Common myeloid progenitor, CD34-positive (primary cell): ENCODE data around the gene METTL24.

ENCODE experiments used
- CTCF ChIA-PET: fragments of 350-600 bp; sonication (Branson Sonifier 250); formaldehyde crosslinking; loops from one replicate; lab custom pipeline; 2021; ENCODE audit warnings: antibody characterized with exemption; lab: Charles Lee
- POLR2A ChIA-PET: fragments of 350-600 bp; sonication (Branson Sonifier 250); formaldehyde crosslinking; loops from one replicate; lab custom pipeline; 2021; ENCODE audit warnings: antibody characterized with exemption; lab: Charles Lee
- DNase-seq, 3 donors: peaks; one replicate each; pipeline versions ENCODE4 v3.0.0 to v3.0.0-alpha.2; 2013
- H3K27ac ChIP-seq, 2 experiments: 1 replicate in 1 of 2; 2 replicates in 1 of 2; pipeline ENCODE4 v1.7.0; 2013; ENCODE audit warnings: inconsistent platforms in 2 of 2, low read length in 2 of 2, mild to moderate bottlenecking in 2 of 2, low read depth in 1 of 2, moderate library complexity in 1 of 2; ENCODE audit not compliant: severe bottlenecking in 2 of 2, insufficient read depth in 1 of 2, poor library complexity in 1 of 2
- H3K27me3 ChIP-seq, 5 experiments: replicated peaks in 2 of 5; 1 replicate in 3 of 5; 2 replicates in 2 of 5; pipeline versions ENCODE4 v1.6.1 to v1.7.0; 2013; ENCODE audit warnings: low read length in 4 of 5, mild to moderate bottlenecking in 2 of 5, moderate library complexity in 2 of 5, inconsistent platforms in 1 of 5; ENCODE audit not compliant: insufficient read depth in 5 of 5, control insufficient read depth in 4 of 5
- H3K36me3 ChIP-seq, 4 experiments: 1 replicate in 2 of 4; 2 replicates in 2 of 4; pipeline versions ENCODE4 v1.6.1 to v1.7.0; 2013; ENCODE audit warnings: low read length in 3 of 4, control low read depth in 1 of 4, mild to moderate bottlenecking in 1 of 4; ENCODE audit not compliant: control insufficient read depth in 4 of 4, insufficient read depth in 4 of 4
- H3K4me1 ChIP-seq, 4 experiments: 1 replicate in 3 of 4; 2 replicates in 1 of 4; pipeline versions ENCODE4 v1.6.1 to v1.7.1; 2013; ENCODE audit warnings: low read length in 3 of 4, mild to moderate bottlenecking in 3 of 4, control low read depth in 1 of 4, inconsistent platforms in 1 of 4, moderate library complexity in 1 of 4; ENCODE audit not compliant: control insufficient read depth in 4 of 4, insufficient read depth in 4 of 4; ENCODE audit errors: control extremely low read depth in 1 of 4
- H3K4me3 ChIP-seq, 7 experiments: 1 replicate in 4 of 7; 2 replicates in 3 of 7; pipeline versions ENCODE4 v1.5.1 to v1.7.0; 2013; ENCODE audit warnings: mild to moderate bottlenecking in 7 of 7, low read length in 6 of 7, moderate library complexity in 6 of 7, inconsistent platforms in 2 of 7, low read depth in 2 of 7, control low read depth in 1 of 7; ENCODE audit not compliant: insufficient read depth in 4 of 7, control insufficient read depth in 1 of 7; ENCODE audit errors: extremely low read depth in 1 of 7
- H3K9me3 ChIP-seq, 5 experiments: 1 replicate in 4 of 5; 2 replicates in 1 of 5; pipeline versions ENCODE4 v1.6.1 to v1.7.1; 2013; ENCODE audit warnings: low read length in 4 of 5, mild to moderate bottlenecking in 2 of 5, inconsistent platforms in 1 of 5, low read depth in 1 of 5, moderate library complexity in 1 of 5; ENCODE audit not compliant: control insufficient read depth in 4 of 5, insufficient read depth in 2 of 5; ENCODE audit errors: control extremely low read depth in 1 of 5
- WGBS: methylation state at CpG from one replicate; pipeline ENCODE4 v1.1.5; 2013; ENCODE audit not compliant: insufficient coverage; 5-methylcytosine and 5-hydroxymethylcytosine counted together

The METTL24 gene

DNA sequence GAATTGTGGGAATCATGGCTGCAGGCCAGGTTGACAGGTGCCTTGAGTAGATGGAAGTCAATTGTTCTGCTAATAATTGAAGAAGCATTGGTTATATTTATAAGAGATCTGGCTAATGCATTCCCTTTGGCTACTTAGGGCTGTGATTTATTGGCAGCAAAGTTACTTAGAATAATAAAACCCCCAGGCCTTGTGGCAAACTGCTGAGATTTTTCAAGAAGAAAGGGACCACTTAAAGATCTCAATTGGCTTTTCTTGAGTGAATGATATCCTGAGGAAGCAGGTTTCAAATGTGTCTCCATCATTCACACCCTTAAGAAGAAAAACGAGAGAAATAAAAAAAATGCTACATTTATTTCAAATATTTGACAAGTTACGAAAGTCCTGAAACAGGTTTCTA, 29.8 kb upstream of the METTL24 start:
- Histone ChIP-seq H3K4me3 (no peak overlapping the region), H3K9me3 (no peaks in the 10 kb centered on the region), H3K27ac (no peak overlapping the region), H3K36me3 (peaks cover 0 to 2% (median 0%) of the 10 kb centered on the region in 4 experiments), H3K27me3 (no peaks in the 10 kb centered on the region), H3K4me1 (peaks cover 14 to 17% (median 15%) of the 10 kb centered on the region in 4 experiments)
- DNase-seq: no peak
- WGBS: no CpG with 5 or more reads among the region's 2 CpGs
- CTCF ChIA-PET: interaction anchor here (1.6 to 2.7 kb wide), 2 partner anchors 210 to 348 kb away, joined by 5 to 7 read pairs; no protein-coding TSS in a partner anchor
- POLR2A ChIA-PET: interaction anchor here (0.6 kb wide), 1 partner anchor 425 kb away, joined by 3 read pairs; no protein-coding TSS in a partner anchor

DNA sequence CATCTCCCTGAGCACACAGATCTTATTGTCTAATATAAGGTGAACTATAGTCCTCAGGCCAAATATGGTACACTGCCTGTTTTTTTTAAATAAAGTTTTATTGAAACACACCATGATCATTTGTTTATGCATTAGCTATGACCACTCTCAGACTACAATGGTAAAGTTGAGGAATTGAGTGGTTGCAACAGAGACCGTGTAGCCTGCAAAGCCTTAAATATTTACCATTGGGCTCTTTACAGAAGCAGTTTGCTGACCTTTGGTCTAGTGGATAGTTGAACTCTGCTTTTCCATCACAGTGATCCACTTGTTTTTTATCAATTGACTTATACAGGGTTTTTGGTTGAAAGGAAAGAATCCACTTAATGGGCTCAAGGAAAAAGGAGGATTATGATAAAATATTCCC, 27.3 kb upstream of the METTL24 start:
- Histone ChIP-seq H3K27me3 (no peaks in the 10 kb centered on the region), H3K27ac (no peak overlapping the region), H3K36me3 (no peaks in the 10 kb centered on the region), H3K4me3 (no peak overlapping the region), H3K9me3 (no peaks in the 10 kb centered on the region), H3K4me1 (peaks cover 12 to 16% (median 15%) of the 10 kb centered on the region in 4 experiments)
- CTCF ChIA-PET: interaction anchor here (1.0 kb wide), 2 partner anchors 9 to 346 kb away, joined by 3 to 5 read pairs; no protein-coding TSS in a partner anchor
- no peak for DNase-seq
- POLR2A ChIA-PET: no interaction called here
- 100% methylated on average over 1 of the region's 1 CpG for WGBS

DNA sequence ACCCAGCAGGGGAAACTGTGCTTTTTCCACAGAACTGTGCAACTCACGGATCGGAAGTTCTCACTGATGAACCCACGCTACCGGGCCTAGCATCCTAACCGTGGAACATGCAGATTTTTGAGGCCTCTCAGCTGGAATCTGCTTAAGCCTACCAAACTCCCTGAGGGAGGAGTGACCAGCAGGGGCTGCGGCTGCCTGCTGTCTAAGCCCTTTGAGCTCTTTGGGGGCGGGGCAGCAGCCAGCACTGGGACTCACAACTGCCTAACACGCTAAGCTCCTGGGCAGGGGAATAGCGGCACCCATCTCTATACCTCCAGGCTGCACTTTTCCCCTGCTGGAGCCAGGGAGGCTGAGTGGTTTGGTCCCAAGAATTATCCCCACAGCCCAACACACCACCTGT, 20.4 kb upstream of the METTL24 start:
- Histone ChIP-seq H3K27ac (no peak overlapping the region), H3K4me3 (no peak overlapping the region), H3K27me3 (no peaks in the 10 kb centered on the region), H3K4me1 (no peaks in the 10 kb centered on the region), H3K9me3 (no peaks in the 10 kb centered on the region), H3K36me3 (no peaks in the 10 kb centered on the region)
- 100% methylated on average over 8 of the region's 9 CpGs for WGBS
- ChIA-PET CTCF (no interaction called here), POLR2A (no interaction called here)
- DNase-seq: no peak

DNA sequence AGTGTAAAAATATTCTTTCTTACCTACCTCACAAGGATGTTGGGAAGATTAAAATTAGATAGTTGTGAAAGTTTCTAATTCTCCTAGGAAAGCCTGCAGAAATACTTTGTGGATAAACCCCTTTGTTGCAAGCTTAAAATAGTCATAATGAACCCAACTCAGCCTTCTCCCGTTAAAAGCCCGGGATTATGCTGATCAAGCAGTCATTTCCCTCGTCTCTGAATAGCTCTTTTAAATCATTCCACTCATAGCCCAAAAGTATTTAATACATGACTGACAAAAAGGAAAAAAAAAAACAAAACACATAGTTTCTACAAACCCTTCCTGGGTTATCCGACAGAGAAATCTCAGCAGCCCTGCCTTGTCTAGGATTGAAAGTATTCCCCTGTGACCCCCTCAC, 10.9 kb upstream of the METTL24 start:
- ChIA-PET CTCF (interaction anchor here (1.0 to 1.2 kb wide), 2 partner anchors 11 to 315 kb away, joined by 3 read pairs; partner anchors contain the start of gene METTL24), POLR2A (no interaction called here)
- WGBS: 91% methylated on average over 4 of the region's 4 CpGs
- Histone ChIP-seq H3K4me1 (peaks cover 0 to 3% (median 1%) of the 10 kb centered on the region in 4 experiments), H3K27ac (no peak overlapping the region), H3K36me3 (no peaks in the 10 kb centered on the region), H3K9me3 (no peaks in the 10 kb centered on the region), H3K27me3 (no peaks in the 10 kb centered on the region), H3K4me3 (no peak overlapping the region)
- no peak for DNase-seq

DNA sequence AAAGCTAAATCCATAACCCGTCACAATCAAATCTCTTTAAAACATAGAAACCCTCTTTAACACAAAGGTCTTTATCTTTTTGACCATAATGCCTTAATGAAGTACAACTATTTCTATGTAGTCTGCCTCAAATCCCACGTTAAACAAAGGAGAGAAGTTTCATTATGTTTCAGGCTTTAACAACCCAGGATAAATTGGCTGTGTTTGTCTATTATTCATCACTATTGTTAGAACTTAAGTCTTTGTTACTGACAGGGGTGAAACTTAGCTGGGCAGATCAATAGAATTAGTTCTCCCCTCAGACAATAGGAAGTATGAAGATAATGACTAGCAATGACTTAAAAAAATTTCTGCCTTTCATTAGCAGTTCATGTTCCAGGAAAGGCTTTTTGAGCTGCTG, 10.1 kb upstream of the METTL24 start:
- Histone ChIP-seq H3K4me3 (no peak overlapping the region), H3K27me3 (no peaks in the 10 kb centered on the region), H3K36me3 (no peaks in the 10 kb centered on the region), H3K9me3 (no peaks in the 10 kb centered on the region), H3K27ac (no peak overlapping the region), H3K4me1 (peaks cover 0 to 3% (median 1%) of the 10 kb centered on the region in 4 experiments)
- CTCF ChIA-PET: interaction anchor here (1.0 to 1.2 kb wide), 2 partner anchors 10 to 314 kb away, joined by 3 read pairs; partner anchors contain the start of gene METTL24
- POLR2A ChIA-PET: no interaction called here
- no CpG with 5 or more reads among the region's 2 CpGs for WGBS
- no peak for DNase-seq

DNA sequence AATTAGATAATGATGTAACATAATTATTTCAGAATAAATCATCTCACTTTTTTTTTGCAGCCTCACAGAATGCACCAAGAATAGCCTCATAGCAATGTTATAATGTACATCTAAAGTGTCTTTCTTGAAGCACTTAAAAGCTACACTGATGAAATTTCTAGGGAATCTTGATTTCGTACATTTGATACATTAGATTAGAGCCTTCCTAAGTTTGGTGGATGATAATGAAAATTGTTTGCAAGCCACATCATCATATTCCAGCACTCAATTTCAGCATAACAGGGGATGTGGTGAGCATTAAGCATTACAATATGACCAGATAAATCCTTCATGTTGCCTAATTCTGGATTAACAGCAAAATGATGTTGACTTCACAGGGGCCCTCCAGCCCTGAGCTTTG, 9.7 kb upstream of the METTL24 start:
- ChIA-PET CTCF (interaction anchor here (1.0 to 1.2 kb wide), 2 partner anchors 9 to 314 kb away, joined by 3 read pairs; partner anchors contain the start of gene METTL24), POLR2A (no interaction called here)
- Histone ChIP-seq H3K27me3 (no peaks in the 10 kb centered on the region), H3K27ac (no peak overlapping the region), H3K4me1 (peaks cover 0 to 3% (median 1%) of the 10 kb centered on the region in 4 experiments), H3K36me3 (no peaks in the 10 kb centered on the region), H3K4me3 (no peak overlapping the region), H3K9me3 (no peaks in the 10 kb centered on the region)
- WGBS: no CpG with 5 or more reads among the region's 1 CpG
- no peak for DNase-seq

DNA sequence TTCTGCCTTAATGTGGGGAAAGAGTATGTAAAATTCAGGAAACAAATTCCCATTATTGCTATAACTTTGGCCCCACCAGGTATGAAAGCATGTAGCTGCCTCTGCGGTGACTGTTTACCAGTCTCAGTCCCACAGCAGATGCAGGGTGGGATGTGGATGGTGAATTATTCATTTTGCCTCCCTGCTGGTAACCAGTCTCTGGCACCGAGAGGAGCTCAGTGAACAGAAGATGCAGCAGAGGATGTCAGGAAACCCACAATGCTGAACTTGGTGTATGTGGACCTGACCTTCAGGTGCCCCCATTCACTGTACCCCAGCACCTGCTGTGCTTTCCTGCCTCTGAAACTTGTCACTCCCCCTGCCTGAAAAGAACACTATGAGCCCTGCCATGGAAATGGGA, 8.8 kb upstream of the METTL24 start:
- no peaks in the 10 kb centered on the region for H3K9me3 ChIP-seq
- peaks cover 0 to 3% (median 1%) of the 10 kb centered on the region in 4 experiments for H3K4me1 ChIP-seq
- no peaks in the 10 kb centered on the region for H3K36me3 ChIP-seq
- H3K4me3 ChIP-seq: no peak overlapping the region
- H3K27ac ChIP-seq: no peak overlapping the region
- 82% methylated on average over 2 of the region's 2 CpGs for WGBS
- DNase-seq: no peak
- ChIA-PET POLR2A (no interaction called here), CTCF (interaction anchor here (0.8 to 2.9 kb wide), 3 partner anchors 13 to 312 kb away, joined by 3 to 16 read pairs (median 3); no protein-coding TSS in a partner anchor)
- no peaks in the 10 kb centered on the region for H3K27me3 ChIP-seq
